CD14-positive monocyte (primary cell): ENCODE results near the gene CPO. TPM values are rescaled to one million over a fixed set of nuclear protein-coding genes. Genes with fewer than 3 reads are reported as not detected.

ENCODE experiments used
- DNase-seq, 3 donors: peaks; one replicate each; pipeline ENCODE4 v3.0.0-alpha.2; 2011 to 2022
- H2AFZ ChIP-seq: 2 replicates; pipeline ENCODE4 v1.6.0; 2012; ENCODE audit warnings: mild to moderate bottlenecking, low read depth, low read length, inconsistent platforms; ENCODE audit not compliant: insufficient read depth, poor library complexity, severe bottlenecking
- H3K27ac ChIP-seq, 2 donors: 1 replicate in 1 of 2; 2 replicates in 1 of 2; pipeline ENCODE4 v1.5.1; 2012 to 2013; ENCODE audit warnings: low read length in 2 of 2, control low read depth in 1 of 2, inconsistent platforms in 1 of 2, low read depth in 1 of 2, mild to moderate bottlenecking in 1 of 2
- H3K27me3 ChIP-seq, 2 donors: one replicate each; pipeline versions ENCODE4 v1.6.0 to v1.6.1; 2011 to 2013; ENCODE audit warnings: low read length in 2 of 2; ENCODE audit not compliant: control insufficient read depth in 2 of 2, insufficient read depth in 2 of 2
- H3K36me3 ChIP-seq, 2 donors: replicated peaks in 1 of 2; 1 replicate in 1 of 2; 2 replicates in 1 of 2; pipeline versions ENCODE4 v1.5.1 to v1.6.1; 2012 to 2013; ENCODE audit warnings: low read length in 2 of 2, control low read depth in 1 of 2, inconsistent platforms in 1 of 2, mild to moderate bottlenecking in 1 of 2; ENCODE audit not compliant: insufficient read depth in 2 of 2, control insufficient read depth in 1 of 2
- H3K4me1 ChIP-seq, 2 donors: 1 replicate in 1 of 2; 2 replicates in 1 of 2; pipeline versions ENCODE4 v1.5.1 to v1.6.1; 2012 to 2013; ENCODE audit warnings: low read length in 2 of 2, control low read depth in 1 of 2, inconsistent platforms in 1 of 2, mild to moderate bottlenecking in 1 of 2, moderate library complexity in 1 of 2; ENCODE audit not compliant: insufficient read depth in 2 of 2, control insufficient read depth in 1 of 2
- H3K4me2 ChIP-seq: replicated peaks from 2 replicates; pipeline ENCODE3; 2012; ENCODE audit warnings: low read length, moderate library complexity, mild to moderate bottlenecking; ENCODE audit not compliant: poor library complexity, severe bottlenecking; ENCODE audit errors: extremely low read depth
- H3K4me3 ChIP-seq, 3 experiments: fragments of 200-600 bp in 1 of 3; sonication (generic) in 1 of 3; replicated peaks in 1 of 3; 1 replicate in 2 of 3; 2 replicates in 1 of 3; pipeline ENCODE4 v1.5.1; 2011 to 2013; ENCODE audit warnings: low read length in 3 of 3, mild to moderate bottlenecking in 3 of 3, control low read depth in 2 of 3, low read depth in 2 of 3, inconsistent platforms in 1 of 3, moderate library complexity in 1 of 3
- H3K79me2 ChIP-seq: 2 replicates; pipeline ENCODE4 v1.6.0; 2012; ENCODE audit warnings: mild to moderate bottlenecking, control low read depth, inconsistent platforms, low read length, moderate library complexity; ENCODE audit not compliant: insufficient read depth
- H3K9ac ChIP-seq: 2 replicates; pipeline ENCODE4 v1.6.0; 2017; ENCODE audit warnings: low read length, mild to moderate bottlenecking; ENCODE audit not compliant: insufficient read depth, poor library complexity, severe bottlenecking
- H3K9me3 ChIP-seq, 2 donors: replicated peaks in 1 of 2; 1 replicate in 1 of 2; 2 replicates in 1 of 2; pipeline versions ENCODE4 v1.5.1 to v1.6.1; 2012 to 2013; ENCODE audit warnings: low read length in 2 of 2, control low read depth in 1 of 2; ENCODE audit not compliant: control insufficient read depth in 1 of 2, insufficient read depth in 1 of 2
- H4K20me1 ChIP-seq: 2 replicates; pipeline ENCODE4 v1.6.0; 2012; ENCODE audit warnings: mild to moderate bottlenecking, low read length, control low read depth, moderate library complexity; ENCODE audit not compliant: insufficient read depth
- H3K27ac Mint-ChIP-seq, 7 donors: one replicate each; pipeline ENCODE4 v1.8.0; 2020; ENCODE audit warnings: mild to moderate bottlenecking in 7 of 7, mixed read lengths in 7 of 7, moderate library complexity in 6 of 7, inconsistent platforms in 2 of 7
- H3K27me3 Mint-ChIP-seq, 3 donors: one replicate each; pipeline ENCODE4 v1.8.0; 2021 to 2022; ENCODE audit warnings: low read depth in 3 of 3, mild to moderate bottlenecking in 3 of 3, mixed read lengths in 3 of 3, moderate library complexity in 3 of 3, inconsistent platforms in 1 of 3
- H3K36me3 Mint-ChIP-seq, 2 donors: one replicate each; pipeline ENCODE4 v1.8.0; 2020; ENCODE audit warnings: mixed read lengths in 2 of 2, inconsistent platforms in 1 of 2, mild to moderate bottlenecking in 1 of 2
- H3K4me1 Mint-ChIP-seq: one replicate; pipeline ENCODE4 v1.8.0; 2020; ENCODE audit warnings: mild to moderate bottlenecking, mixed read lengths
- H3K4me3 Mint-ChIP-seq, 2 donors: one replicate each; pipeline ENCODE4 v1.8.0; 2020; ENCODE audit warnings: mild to moderate bottlenecking in 2 of 2, mixed read lengths in 2 of 2, moderate library complexity in 1 of 2
- H3K9me3 Mint-ChIP-seq, 7 donors: one replicate each; pipeline ENCODE4 v1.8.0; 2020 to 2022; ENCODE audit warnings: mixed read lengths in 7 of 7, mild to moderate bottlenecking in 6 of 7, moderate library complexity in 6 of 7, inconsistent platforms in 2 of 7
- WGBS: methylation state at CpG from one replicate; pipeline ENCODE4 v1.1.5; 2013; ENCODE audit warnings: missing lambda C conversion rate; ENCODE audit not compliant: insufficient coverage; 5-methylcytosine and 5-hydroxymethylcytosine counted together
- intact Hi-C, 2 donors: fragments of 100-400 bp; cut with micrococcal nuclease; formaldehyde crosslinking; loops; one replicate each; pipeline versions ENCODE4 v1.15.0 to v1.15.1; 2023
- polyA plus RNA-seq, 3 donors: library from polyadenylated mRNA; depleted of rRNA in 1 of 3; unstranded in 2 of 3; stranded (reverse) in 1 of 3; fragments of 300-500 nt in 2 of 3; fragments of >200 nt in 1 of 3; fragmentation: Illumina TruSeq in 2 of 3; gene quantifications; 1 replicate in 2 of 3; 2 replicates in 1 of 3; pipeline ENCODE4 v1.2.3, GENCODE V29; 2012 to 2021
- TF ChIP-seq, protein P1 (sequence below): fragments of 200-600 bp; IDR thresholded peaks from one replicate; pipeline ENCODE4 v1.8.0; 2022; ENCODE audit warnings: antibody characterized with exemption, mild to moderate bottlenecking

The CPO gene
- polyA plus RNA-seq, 3 donors, result not detected

DNA sequence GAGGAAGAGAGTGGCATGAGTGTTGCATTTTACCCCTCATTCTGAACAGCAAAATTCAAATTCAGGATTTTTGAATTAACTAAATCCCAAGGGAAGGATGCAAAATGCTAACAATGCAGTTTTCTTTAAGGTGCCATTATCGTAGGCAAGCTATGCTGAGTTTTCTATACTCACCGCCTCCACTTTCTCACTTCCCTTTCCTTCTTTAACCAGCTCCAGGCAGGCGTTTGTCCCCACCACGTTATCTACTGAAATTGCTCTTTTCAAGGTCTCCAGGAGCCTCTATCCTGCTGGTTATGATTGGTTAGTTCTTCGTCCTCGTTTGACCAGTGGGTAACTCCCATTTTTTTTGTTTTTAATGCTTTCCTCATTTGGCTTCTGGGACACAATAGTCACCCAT lies 1.8 kb upstream of the CPO start:
- TF ChIP-seq, protein P1, sequence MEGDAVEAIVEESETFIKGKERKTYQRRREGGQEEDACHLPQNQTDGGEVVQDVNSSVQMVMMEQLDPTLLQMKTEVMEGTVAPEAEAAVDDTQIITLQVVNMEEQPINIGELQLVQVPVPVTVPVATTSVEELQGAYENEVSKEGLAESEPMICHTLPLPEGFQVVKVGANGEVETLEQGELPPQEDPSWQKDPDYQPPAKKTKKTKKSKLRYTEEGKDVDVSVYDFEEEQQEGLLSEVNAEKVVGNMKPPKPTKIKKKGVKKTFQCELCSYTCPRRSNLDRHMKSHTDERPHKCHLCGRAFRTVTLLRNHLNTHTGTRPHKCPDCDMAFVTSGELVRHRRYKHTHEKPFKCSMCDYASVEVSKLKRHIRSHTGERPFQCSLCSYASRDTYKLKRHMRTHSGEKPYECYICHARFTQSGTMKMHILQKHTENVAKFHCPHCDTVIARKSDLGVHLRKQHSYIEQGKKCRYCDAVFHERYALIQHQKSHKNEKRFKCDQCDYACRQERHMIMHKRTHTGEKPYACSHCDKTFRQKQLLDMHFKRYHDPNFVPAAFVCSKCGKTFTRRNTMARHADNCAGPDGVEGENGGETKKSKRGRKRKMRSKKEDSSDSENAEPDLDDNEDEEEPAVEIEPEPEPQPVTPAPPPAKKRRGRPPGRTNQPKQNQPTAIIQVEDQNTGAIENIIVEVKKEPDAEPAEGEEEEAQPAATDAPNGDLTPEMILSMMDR, result no peak
- H3K4me3 Mint-ChIP-seq, result no peak overlapping the region
- Histone ChIP-seq H3K27ac (no peak overlapping the region), H3K79me2 (no peaks in the 10 kb centered on the region), H4K20me1 (no peaks in the 10 kb centered on the region), H3K4me2 (no peak overlapping the region), H3K4me1 (no peaks in the 10 kb centered on the region), H3K27me3 (no peaks in the 10 kb centered on the region), H3K36me3 (no peaks in the 10 kb centered on the region), H3K4me3 (no peak overlapping the region), H3K9ac (no peak overlapping the region), H3K9me3 (no peaks in the 10 kb centered on the region), H2AFZ (no peak overlapping the region)
- WGBS, result 66% methylated on average over 6 of the region's 6 CpGs
- H3K27me3 Mint-ChIP-seq, result peaks cover 0 to 1% (median 1%) of the 10 kb centered on the region in 3 donors
- peaks cover 0 to 2% (median 0%) of the 10 kb centered on the region in 7 donors for H3K9me3 Mint-ChIP-seq
- intact Hi-C loops, result no loop called here
- no peak overlapping the region for H3K27ac Mint-ChIP-seq
- no peak for DNase-seq
- no peaks in the 10 kb centered on the region for H3K36me3 Mint-ChIP-seq
- H3K4me1 Mint-ChIP-seq, result peaks cover 2% of the 10 kb centered on the region

DNA sequence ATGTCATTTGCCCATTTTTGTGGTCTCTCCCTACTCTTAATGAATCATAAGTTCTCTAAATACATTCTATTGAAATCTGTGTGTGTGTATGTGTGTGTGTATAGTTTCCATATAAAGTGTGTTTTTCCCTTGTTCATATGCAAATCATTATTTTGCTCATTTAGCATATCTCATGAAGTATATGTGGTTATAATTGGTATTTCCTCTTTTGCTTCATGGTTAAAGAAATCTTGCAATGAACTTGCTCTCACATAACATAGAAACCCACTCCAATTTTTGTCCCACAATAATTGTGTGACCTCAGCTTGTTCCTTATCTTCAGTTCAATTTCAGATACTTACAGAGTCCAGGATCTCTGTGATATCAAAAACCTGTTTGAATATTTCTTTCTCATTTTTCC lies 1.2 kb downstream of the CPO start:
- TF ChIP-seq, protein P1, result no peak

More for the DNA sequence above, 1.2 kb downstream of the CPO start:
- DNase-seq, result no peak
- H3K4me3 Mint-ChIP-seq, result no peak overlapping the region
- Histone ChIP-seq H3K27ac (no peak overlapping the region), H3K79me2 (no peaks in the 10 kb centered on the region), H4K20me1 (no peaks in the 10 kb centered on the region), H3K4me3 (no peak overlapping the region), H3K4me1 (no peaks in the 10 kb centered on the region), H3K9ac (no peak overlapping the region), H3K36me3 (no peaks in the 10 kb centered on the region), H2AFZ (no peak overlapping the region), H3K9me3 (no peaks in the 10 kb centered on the region), H3K27me3 (no peaks in the 10 kb centered on the region), H3K4me2 (no peak overlapping the region)
- H3K27me3 Mint-ChIP-seq, result peaks cover 0 to 1% (median 0%) of the 10 kb centered on the region in 3 donors
- intact Hi-C loops, result no loop called here
- no peaks in the 10 kb centered on the region for H3K9me3 Mint-ChIP-seq
- H3K36me3 Mint-ChIP-seq, result no peaks in the 10 kb centered on the region
- H3K4me1 Mint-ChIP-seq, result peaks cover 2% of the 10 kb centered on the region
- H3K27ac Mint-ChIP-seq, result no peak overlapping the region
